DMS79 treated with DMSO at 0.1 percent for 48 hours (cell line): ENCODE measurements around the gene LRRC4C.

Experiments
- DNase-seq: peaks from one replicate; lab custom pipeline; 2025; lab: John Stamatoyannopoulos, UW

Gene LRRC4C

DNA sequence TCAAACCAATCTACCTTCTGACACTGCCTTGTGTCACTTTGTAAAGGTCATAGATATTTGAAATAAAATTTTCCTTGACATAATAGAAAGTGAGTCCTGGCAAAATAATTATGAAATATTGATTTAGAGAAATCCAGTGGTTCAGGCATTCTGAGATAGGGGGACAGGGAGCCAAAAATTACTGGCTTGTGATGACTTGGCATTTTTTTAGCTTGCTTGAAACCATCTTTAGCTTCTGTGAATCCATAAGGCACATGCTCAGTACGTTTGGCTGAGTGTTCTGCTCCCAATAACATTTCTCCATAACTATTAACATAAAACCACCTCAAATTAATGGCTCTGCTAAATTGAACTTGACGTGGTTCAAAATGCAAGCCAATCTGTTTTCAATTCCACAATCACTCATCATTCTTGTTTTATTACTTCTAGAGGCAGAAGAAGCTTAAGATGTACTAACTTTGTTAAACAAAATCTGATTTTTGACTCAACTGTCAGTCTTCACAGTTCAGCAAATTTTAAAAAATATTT lies 209.0 kb downstream of the LRRC4C start:
- no peak for DNase-seq

DNA sequence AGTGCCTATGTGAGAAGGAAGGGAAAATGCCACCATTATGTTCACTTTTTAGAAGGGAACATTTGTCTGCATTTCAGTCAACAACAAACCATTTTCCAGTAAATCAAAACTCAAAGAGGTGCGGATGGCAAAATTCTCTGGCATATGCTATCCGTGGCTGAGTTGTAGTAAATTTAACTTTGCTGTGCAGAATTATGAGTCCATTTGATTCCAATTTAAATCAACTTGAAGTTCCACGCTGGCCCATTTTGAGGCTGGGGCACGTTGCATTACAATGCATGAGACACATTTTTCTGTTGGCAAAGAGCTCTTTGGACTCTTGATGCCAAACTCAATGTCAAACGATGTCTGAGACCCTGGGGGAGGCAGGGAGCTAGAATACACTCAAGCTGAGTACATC lies 211.8 kb downstream of the LRRC4C start:
- no peak for DNase-seq

DNA sequence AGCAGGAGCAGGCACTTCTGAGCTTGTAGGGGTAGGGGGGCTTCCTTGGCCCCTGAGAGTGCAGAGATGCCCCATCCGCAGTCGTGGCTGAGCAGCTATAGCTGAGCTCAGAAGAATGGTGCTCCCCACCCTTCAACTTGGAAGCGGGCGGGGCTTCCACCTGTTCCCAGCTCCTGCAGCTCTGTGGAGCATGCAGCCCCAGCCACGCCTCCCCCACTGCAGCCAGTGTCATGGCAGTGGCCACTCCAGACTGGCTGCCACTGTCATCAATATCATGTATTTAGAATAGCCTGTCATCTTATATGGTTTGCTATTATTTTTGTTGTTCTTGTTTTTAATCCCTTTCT lies 213.1 kb downstream of the LRRC4C start:
- DNase-seq: no peak

GRCh38 chr11:41245704-41246398 lies 213.6 kb downstream of the LRRC4C start:
- DNase-seq: no peak

DNA sequence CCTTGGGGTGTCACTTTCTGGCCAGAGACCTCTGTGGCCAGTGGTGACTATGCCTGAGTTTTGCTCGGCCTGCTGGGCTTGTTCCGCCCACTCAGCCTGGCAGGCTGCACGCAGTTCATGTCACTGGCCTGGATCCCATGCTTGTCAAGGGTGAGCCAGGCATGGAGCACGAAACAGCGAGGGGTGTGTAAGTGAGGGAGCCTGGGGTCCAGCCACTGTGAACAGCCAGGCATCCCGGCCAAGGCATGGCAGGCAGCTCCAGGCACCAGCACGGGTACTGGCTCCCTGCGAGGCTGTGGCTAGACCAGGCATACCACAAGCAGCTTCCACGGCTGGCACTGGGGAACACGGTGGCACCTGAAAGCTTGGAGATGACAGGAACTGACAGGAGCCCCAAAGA lies 214.3 kb downstream of the LRRC4C start:
- no peak for DNase-seq

DNA sequence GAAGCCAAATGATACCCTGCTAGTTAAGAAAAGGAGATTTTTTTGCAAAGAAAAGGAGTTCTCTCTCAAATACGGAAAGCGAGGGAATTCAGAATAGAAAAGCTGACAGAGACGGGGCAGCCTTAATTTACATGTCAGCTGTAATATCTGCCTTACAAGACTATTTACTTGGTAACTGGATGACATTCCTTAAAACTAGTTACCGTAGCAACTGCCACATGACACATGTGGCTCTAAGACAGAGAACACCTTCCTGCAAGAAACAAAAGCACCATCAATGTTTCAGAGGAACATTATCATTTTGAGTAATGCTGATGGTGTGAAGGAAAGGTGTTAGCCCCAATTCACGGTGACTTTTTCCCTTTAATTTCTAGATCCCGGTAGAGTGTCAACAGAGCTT lies 222.1 kb downstream of the LRRC4C start:
- DNase-seq: no peak

GRCh38 chr11:41235668-41236067 lies 223.8 kb downstream of the LRRC4C start:
- no peak for DNase-seq

DNA sequence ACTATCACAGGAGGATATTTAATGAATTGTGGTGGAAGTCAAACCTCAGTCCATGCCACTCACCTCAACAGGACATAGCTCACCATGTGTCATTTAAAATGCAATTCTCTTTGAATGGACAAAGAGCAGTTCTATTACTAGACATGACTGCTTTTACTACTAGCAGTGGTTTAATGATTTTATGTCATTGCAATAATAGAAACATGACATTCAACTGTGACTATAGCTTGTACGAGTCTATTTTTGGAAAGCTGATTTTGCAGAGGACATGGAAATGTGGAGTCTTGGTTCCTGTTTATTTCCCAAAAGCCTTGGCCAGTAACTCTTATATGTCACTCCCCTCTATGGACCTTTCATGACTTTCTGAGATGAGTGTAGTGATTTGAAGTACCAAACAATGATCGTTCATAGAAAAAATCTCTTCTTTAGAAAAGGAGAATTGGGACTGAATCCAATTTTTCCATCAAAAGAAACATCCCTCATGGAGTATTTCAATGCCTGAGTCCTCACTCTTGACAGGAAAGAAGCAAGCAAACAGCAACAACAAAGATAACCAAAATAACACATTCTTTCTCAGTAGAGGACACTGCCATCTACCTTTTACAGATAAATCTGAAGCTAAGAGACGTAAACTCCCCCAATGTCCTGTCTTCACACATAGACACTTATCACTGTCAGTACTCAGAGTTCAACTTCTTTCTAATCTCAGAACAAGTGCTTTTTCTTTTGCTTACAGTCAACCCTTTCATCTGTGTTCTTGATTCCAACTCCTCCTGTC lies 233.4 kb downstream of the LRRC4C start:
- no peak for DNase-seq

GRCh38 chr11:41222236-41222635 lies 237.2 kb downstream of the LRRC4C start:
- no peak for DNase-seq

- DNase-seq: no peak
Measured at GRCh38 chr11:41206388-41206787, 253.1 kb downstream of the LRRC4C start.

DNA sequence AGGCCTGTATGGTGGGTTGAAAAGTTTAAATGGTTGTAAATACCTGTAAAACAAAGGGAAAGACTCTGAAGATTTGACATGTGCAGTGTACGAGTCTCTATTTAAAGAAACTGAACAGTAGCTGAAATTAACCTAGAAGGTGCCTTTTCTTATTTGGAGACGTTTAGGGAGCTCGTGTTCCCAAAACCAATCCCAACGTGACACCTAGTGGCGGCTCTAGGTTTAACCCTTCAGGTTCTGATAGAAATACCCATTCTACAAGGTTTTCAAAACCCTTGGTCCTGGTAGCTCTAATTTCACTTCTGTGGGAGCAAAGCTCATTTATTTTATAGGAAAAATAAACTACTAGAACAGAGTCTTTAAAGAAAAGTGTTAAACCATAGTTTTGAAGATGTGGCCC lies 258.3 kb downstream of the LRRC4C start:
- no peak for DNase-seq

- no peak for DNase-seq
Measured at GRCh38 chr11:41190437-41191082, 268.9 kb downstream of the LRRC4C start.

DNA sequence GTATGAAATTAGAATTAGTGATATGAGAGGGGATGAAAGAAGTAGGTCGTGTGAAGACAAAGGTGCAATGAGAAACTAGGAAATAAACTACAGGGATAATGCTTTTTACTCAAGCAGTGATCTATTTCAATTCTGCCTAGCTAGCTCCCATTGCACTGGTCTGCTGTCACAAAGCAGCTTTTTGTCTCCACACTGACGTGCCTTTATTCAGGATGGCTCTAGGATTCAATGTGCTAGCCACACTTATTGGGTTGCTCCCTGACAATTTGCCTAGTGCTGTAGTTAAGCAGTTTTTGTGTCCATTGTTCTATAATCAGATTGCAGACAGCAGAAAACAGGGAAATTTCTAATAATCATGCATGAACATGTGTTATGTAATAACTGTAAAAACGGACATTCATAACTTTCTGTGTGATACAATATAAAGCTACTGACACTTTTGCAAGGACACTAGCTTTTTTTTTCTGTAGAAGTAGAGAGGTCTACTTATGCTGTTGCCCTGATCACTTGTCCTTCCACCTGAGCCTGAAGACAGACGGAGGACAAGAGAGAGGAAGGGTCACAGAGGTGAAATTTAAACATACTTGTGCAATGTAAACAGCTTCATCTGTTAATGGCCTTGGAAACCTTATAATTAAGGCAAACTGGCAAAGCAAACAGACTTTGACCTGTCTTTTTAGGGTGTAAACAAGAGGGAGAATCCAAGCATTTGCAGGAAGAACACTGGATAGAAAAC lies 269.6 kb downstream of the LRRC4C start:
- no peak for DNase-seq

GRCh38 chr11:41177791-41178190 lies 281.7 kb downstream of the LRRC4C start:
- DNase-seq: no peak

GRCh38 chr11:41175304-41175972 lies 284.0 kb downstream of the LRRC4C start:
- no peak for DNase-seq

DNA sequence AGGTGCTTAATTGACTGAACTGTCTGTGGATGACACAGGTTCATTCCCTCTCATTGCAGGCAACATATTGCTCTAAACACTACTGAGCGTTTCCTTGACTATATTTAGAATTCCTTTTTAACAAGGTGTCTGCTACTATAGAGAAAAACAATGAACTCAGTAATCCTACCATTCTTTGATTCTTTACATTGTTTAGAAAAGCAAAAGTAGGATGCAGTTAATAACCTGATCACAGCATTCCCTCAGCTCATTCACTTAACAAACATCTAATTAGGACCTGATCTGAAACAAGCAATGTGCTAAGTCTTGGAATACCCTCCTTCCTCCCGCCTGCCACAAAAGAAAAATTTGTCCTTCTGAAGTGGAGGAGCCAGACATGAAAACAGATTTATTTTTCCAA lies 313.1 kb downstream of the LRRC4C start:
- DNase-seq: no peak

DNA sequence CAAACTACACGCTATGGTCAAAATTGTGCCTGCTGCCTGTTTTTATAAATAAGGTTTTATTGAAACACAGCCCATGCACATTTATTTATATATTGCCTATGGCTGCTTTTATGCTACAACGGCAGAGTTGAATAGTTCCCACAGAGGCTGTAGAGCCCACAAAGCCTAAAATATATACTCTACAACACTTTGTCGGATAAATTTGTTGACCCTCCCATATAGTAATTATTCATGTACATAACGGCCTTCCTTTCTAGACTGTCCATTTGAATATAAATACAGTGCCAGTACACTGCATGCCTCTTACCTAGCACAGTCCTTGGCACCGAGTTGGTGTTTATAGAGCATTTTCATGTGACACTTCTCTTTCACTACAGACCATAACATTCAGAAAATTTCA lies 314.0 kb downstream of the LRRC4C start:
- no peak for DNase-seq

DNA sequence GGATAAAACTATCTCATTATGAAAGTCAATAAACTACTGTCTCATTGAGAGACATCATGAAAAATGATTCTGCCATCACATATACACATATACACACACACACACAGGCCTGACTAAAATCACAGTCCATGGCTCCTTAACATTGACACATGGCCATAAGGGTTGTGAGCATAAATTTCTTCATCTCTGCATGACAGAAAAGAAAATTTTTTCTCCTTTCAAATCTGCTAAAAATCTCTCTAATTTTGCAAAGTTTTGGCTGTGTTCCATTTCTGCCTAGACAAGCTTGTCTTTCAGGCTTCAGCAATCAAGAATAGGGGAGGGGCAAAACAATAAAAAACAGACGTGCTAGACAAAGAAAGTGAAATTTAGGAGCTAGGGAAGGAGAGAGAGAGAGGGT lies 324.5 kb downstream of the LRRC4C start:
- DNase-seq: no peak

GRCh38 chr11:41133023-41133422 lies 326.4 kb downstream of the LRRC4C start:
- no peak for DNase-seq

- DNase-seq: no peak
Measured at GRCh38 chr11:41121600-41121999, 337.9 kb downstream of the LRRC4C start.

- no peak for DNase-seq
Measured at GRCh38 chr11:41119484-41119883, 340.0 kb downstream of the LRRC4C start.

DNA sequence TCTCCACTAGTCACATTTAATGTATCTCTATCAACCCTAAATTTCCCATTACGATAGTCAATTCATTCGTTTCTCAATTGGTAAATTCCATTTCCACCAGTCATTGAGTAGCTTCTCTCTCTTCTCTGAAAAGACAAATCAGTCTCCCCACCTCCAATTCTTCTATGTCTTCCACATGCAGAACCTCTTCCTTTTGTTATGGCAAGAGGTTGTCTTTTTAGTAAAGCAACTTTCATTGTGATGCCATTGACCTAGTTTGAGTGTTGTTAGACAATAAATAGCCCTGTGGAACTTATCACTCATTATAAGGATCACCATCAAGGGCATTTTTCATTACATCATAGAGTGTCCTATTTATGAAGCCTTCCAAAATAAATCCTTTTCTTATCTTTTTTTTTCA lies 340.9 kb downstream of the LRRC4C start:
- no peak for DNase-seq
